HepG2 (cell line): ENCODE results near the gene TNS4. TPM values are rescaled to one million over a fixed set of nuclear protein-coding genes. Genes with fewer than 3 reads are reported as not detected.
A peak's percentile ranks its signal among the peaks of the same experiment; 100 is the strongest.

Experiments
- DMAP1 ChIP-seq: IDR thresholded peaks from 2 replicates; pipeline ENCODE4 v1.6.1; 2016
- DNMT3B ChIP-seq: conservative IDR thresholded peaks from 2 replicates; pipeline ENCODE4 v1.6.1; 2016; ENCODE audit warnings: missing biosample characterization, control low read depth
- GFI1 ChIP-seq: sonication (generic); formaldehyde crosslinking; IDR thresholded peaks from 2 replicates; pipeline ENCODE4 v1.5.0; 2020; ENCODE audit warnings: missing genetic modification reagents, mild to moderate bottlenecking, borderline replicate concordance
- GTF2F1 ChIP-seq: fragments of 150-350 bp; IDR thresholded peaks from 2 replicates; pipeline ENCODE4 v1.6.1; 2014; ENCODE audit warnings: low read length
- HDAC1 ChIP-seq: sonication (generic); formaldehyde crosslinking; IDR thresholded peaks from 2 replicates; pipeline ENCODE4 v1.5.1; 2020; ENCODE audit warnings: mild to moderate bottlenecking, missing genetic modification reagents
- NFKBIZ ChIP-seq: IDR thresholded peaks from 2 replicates; pipeline ENCODE4 v1.6.1; 2018; ENCODE audit warnings: missing genetic modification reagents, missing compliant biosample characterization
- PAXIP1 ChIP-seq: sonication (generic); formaldehyde crosslinking; conservative IDR thresholded peaks from 2 replicates; pipeline ENCODE4 v1.4.0; 2020; ENCODE audit warnings: mild to moderate bottlenecking, missing genetic modification reagents, moderate library complexity
- PRMT3 ChIP-seq: sonication (generic); formaldehyde crosslinking; IDR thresholded peaks from 2 replicates; pipeline ENCODE4 v1.8.1; 2022; ENCODE audit warnings: low read depth, mild to moderate bottlenecking, moderate library complexity, missing genetic modification reagents, borderline replicate concordance
- SNAI1 ChIP-seq: sonication (generic); formaldehyde crosslinking; IDR thresholded peaks from 2 replicates; pipeline ENCODE4 v1.5.0; 2020; ENCODE audit warnings: mild to moderate bottlenecking, missing genetic modification reagents, borderline replicate concordance
- SUZ12 ChIP-seq: fragments of 150-350 bp; IDR thresholded peaks from 2 replicates; pipeline ENCODE4 v1.6.1; 2014; ENCODE audit warnings: low read depth, low read length
- THRA ChIP-seq: sonication (generic); formaldehyde crosslinking; IDR thresholded peaks from 2 replicates; pipeline ENCODE4 v1.4.0; 2020; ENCODE audit warnings: missing genetic modification reagents, borderline replicate concordance
- XRCC5 ChIP-seq: fragments of 200-400 bp; formaldehyde crosslinking; optimal IDR thresholded peaks from 2 replicates; pipeline ENCODE3; 2017; ENCODE audit warnings: mild to moderate bottlenecking, low read length
- ZBTB46 ChIP-seq: sonication (generic); formaldehyde crosslinking; IDR thresholded peaks from 2 replicates; pipeline ENCODE4 v1.4.0; 2020; ENCODE audit warnings: mild to moderate bottlenecking, missing genetic modification reagents, borderline replicate concordance
- ZFP91 ChIP-seq: sonication (generic); formaldehyde crosslinking; IDR thresholded peaks from 2 replicates; pipeline ENCODE4 v1.9.0; 2022; ENCODE audit warnings: missing genetic modification reagents, mild to moderate bottlenecking, borderline replicate concordance
- ZNF343 ChIP-seq: sonication (generic); formaldehyde crosslinking; IDR thresholded peaks from 2 replicates; pipeline ENCODE4 v1.4.0; 2020; ENCODE audit warnings: mild to moderate bottlenecking, missing genetic modification reagents
- ZNF446 ChIP-seq: sonication (generic); formaldehyde crosslinking; IDR thresholded peaks from 2 replicates; pipeline ENCODE4 v1.5.0; 2020; ENCODE audit warnings: mild to moderate bottlenecking, missing genetic modification reagents
- ZNF574 ChIP-seq: sonication (generic); formaldehyde crosslinking; IDR thresholded peaks from 2 replicates; pipeline ENCODE4 v1.4.0; 2020; ENCODE audit warnings: missing genetic modification reagents
- polyA plus RNA-seq, 8 experiments: library from polyadenylated mRNA; depleted of rRNA in 3 of 8; stranded (reverse) in 7 of 8; unstranded in 1 of 8; fragments of >200 nt; fragmentation: Illumina TruSeq in 4 of 8; extraction: Trizol in 4 of 8; gene quantifications; 2 replicates each; pipeline versions ENCODE4 v1.2.1 to v1.2.3, GENCODE V29; 2011 to 2016; ENCODE audit warnings: low read depth in 4 of 8, missing spikeins in 1 of 8, mixed read lengths in 1 of 8; ENCODE audit not compliant: insufficient read depth in 1 of 8
- total RNA-seq, 5 experiments: library from RNA; depleted of rRNA; stranded (reverse); fragments of >200 nt; fragmentation: Illumina TruSeq; extraction: Trizol; gene quantifications; 2 replicates each; pipeline ENCODE4 v1.2.3, GENCODE V29; 2016; ENCODE audit warnings: low read depth in 1 of 5

TNS4 gene
- total and polyA plus RNA-seq, 2 of the 13 experiments (the other 11 are each of a cell fraction or from before 2014, with no cell fraction given), result 0.58 to 2.1 TPM

GRCh38 chr17:40443196-40443987, 58.0 kb downstream of the TNS4 start, which contains the start of gene IGFBP4 (continued):
- TF ChIP-seq ZFP91 (CRISPR knock-in tag) (peak; percentile 23), ZBTB46 (CRISPR knock-in tag) (0 out of 2 replicates have a peak, but pooled peaks have one; percentile 80), THRA (CRISPR knock-in tag) (peak; percentile 61; the same call in 1 of the 2 replicates), SNAI1 (CRISPR knock-in tag) (no peak), NFKBIZ (CRISPR knock-in tag) (peak; percentile 40; the same call in 1 of the 2 replicates), DNMT3B (CRISPR knock-in tag) (no peak), DMAP1 (no peak), SUZ12 (no peak), ZNF574 (CRISPR knock-in tag) (peak; percentile 75; the same call in 1 of the 2 replicates), GTF2F1 (no peak), ZNF446 (CRISPR knock-in tag) (no peak), ZNF343 (CRISPR knock-in tag) (0 out of 2 replicates have a peak, but pooled peaks have one; percentile 49), PRMT3 (no peak), XRCC5 (peak; percentile 77), PAXIP1 (CRISPR knock-in tag) (no peak), HDAC1 (CRISPR knock-in tag) (peak; percentile 76), GFI1 (CRISPR knock-in tag) (no peak)
